Hepatocyte (in vitro differentiated cells): ENCODE measurements around the gene TCF12.

Experiments used
- EZH2 ChIP-seq: fragments of 200-600 bp; sonication (generic); IDR thresholded peaks from 2 replicates; pipeline ENCODE4 v1.6.1; 2016; ENCODE audit warnings: antibody characterized with exemption, mild to moderate bottlenecking, borderline replicate concordance
- TF ChIP-seq, protein P1 (sequence below): fragments of 200-600 bp; sonication (generic); IDR thresholded peaks from 2 replicates; pipeline ENCODE4 v1.5.1; 2016; ENCODE audit warnings: antibody characterized with exemption, mild to moderate bottlenecking; ENCODE audit not compliant: poor library complexity

DNA sequence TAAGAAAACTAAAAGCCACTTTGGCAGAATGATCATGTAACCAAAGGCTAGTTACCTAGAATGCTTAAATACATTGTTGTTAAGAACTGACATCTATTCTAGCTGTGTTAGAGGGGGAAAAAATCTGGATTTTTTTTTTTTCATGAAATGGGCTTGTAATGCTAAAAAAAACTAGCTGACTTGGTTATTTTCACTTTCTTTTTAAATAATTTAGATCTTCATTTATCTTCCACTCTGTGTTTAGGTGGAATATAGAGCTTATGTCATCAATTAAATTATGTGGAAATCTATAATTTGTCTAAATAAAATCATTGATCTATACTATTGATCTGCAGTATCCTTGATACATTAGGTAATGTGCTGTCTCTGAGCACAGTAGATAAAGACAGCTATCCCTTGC is 217.4 kb downstream of the TCF12 start:
- TF ChIP-seq, protein P1, sequence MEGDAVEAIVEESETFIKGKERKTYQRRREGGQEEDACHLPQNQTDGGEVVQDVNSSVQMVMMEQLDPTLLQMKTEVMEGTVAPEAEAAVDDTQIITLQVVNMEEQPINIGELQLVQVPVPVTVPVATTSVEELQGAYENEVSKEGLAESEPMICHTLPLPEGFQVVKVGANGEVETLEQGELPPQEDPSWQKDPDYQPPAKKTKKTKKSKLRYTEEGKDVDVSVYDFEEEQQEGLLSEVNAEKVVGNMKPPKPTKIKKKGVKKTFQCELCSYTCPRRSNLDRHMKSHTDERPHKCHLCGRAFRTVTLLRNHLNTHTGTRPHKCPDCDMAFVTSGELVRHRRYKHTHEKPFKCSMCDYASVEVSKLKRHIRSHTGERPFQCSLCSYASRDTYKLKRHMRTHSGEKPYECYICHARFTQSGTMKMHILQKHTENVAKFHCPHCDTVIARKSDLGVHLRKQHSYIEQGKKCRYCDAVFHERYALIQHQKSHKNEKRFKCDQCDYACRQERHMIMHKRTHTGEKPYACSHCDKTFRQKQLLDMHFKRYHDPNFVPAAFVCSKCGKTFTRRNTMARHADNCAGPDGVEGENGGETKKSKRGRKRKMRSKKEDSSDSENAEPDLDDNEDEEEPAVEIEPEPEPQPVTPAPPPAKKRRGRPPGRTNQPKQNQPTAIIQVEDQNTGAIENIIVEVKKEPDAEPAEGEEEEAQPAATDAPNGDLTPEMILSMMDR = no peak
- no peak for TF ChIP-seq EZH2
